Colon (tissue), 2 donors: ENCODE results near the gene GALNT2.

ENCODE experiments used
- FAIRE-seq: peaks from 2 replicates; lab custom pipeline; 2012; peaks lifted over from hg19 to GRCh38; lab: Jason Lieb, UNC
- donor health status: control.
- donor health status: control.

Gene GALNT2

GRCh38 chr1:230280054-230280795, 213.2 kb downstream of the GALNT2 start:
- FAIRE-seq, result no peak

GRCh38 chr1:230280906-230281413, 213.9 kb downstream of the GALNT2 start:
- no peak for FAIRE-seq

DNA sequence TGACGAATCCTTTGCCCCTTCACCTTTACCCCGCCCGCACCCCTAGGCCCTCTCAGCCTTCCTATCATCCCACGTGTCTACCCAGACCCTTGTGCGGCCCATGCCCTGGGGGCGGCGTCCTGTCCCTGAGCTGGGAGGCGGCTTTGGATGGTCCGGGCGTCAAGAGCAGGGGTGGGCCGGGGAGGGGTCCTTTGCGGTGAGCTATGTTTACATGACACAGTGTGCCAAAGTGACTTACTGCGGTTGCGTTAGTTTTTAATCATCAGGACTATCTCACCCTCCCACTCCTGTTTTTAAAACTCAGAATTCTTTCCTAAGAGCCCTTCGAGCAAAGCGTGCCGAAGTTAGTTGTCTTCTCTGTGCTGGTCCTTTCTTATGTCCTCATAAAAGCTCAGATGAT, 214.5 kb downstream of the GALNT2 start:
- no peak for FAIRE-seq

- no peak for FAIRE-seq
Observed at GRCh38 chr1:230282157-230282556, 215.1 kb downstream of the GALNT2 start.

DNA sequence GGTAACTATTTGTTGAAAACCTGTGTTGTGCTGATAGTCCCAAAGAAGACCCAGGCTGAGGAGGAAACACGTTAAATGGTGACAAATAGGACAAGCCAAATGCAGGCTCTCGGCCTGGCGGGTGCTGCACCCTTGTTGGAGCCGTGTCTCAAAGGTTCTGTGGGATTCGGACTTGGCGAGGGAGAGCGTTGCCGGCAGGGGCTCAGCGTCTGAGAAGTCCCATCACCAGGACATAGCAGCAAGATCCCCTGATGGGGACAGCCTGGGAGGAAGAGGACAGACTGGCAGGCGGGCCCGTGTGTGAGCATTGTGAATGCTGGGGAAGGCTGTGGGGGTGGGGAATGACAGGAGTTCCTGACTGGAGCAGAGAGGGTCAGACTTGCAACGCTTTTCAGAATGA, 216.6 kb downstream of the GALNT2 start:
- no peak for FAIRE-seq

GRCh38 chr1:230284891-230285290, 217.9 kb downstream of the GALNT2 start:
- FAIRE-seq, result no peak

DNA sequence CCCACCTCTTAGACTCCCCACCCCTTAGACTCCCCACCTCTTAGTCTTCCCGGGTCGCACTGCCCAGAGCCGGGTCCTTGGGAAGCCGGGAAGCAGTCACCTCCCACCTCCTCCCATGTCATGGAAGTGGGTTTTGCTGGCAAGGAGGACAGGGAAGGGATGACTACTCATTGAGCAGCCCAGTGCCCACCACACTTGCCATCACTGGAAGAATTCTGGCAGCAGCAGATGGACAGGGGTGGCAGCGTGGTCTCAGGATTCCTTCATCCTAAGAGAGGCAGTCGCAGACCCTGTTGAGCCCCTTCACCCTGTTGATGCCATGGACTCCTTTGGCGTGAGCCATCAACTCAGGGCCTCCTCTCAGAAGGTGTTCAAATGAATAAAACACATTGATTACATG, 218.3 kb downstream of the GALNT2 start:
- FAIRE-seq, result no peak

GRCh38 chr1:230286166-230286889, 219.3 kb downstream of the GALNT2 start:
- no peak for FAIRE-seq

DNA sequence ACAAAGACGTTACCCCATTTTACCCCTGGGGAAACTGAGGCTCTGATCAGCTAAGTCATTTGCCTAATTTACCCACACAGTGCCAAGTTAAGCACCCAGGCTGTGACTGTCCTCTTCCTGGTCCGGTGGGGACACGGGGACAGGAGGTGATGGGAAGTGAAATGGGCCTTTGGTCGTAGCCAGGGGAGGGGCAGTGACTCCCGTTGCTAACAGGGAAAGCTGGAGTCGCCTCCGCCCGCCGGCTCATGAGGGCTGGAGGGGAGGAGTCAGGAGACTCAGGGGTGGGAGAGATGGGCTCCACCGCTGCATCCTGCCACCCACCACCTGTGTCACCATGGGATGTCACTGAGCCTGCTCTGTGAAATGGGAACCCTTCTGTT, 219.8 kb downstream of the GALNT2 start:
- no peak for FAIRE-seq

DNA sequence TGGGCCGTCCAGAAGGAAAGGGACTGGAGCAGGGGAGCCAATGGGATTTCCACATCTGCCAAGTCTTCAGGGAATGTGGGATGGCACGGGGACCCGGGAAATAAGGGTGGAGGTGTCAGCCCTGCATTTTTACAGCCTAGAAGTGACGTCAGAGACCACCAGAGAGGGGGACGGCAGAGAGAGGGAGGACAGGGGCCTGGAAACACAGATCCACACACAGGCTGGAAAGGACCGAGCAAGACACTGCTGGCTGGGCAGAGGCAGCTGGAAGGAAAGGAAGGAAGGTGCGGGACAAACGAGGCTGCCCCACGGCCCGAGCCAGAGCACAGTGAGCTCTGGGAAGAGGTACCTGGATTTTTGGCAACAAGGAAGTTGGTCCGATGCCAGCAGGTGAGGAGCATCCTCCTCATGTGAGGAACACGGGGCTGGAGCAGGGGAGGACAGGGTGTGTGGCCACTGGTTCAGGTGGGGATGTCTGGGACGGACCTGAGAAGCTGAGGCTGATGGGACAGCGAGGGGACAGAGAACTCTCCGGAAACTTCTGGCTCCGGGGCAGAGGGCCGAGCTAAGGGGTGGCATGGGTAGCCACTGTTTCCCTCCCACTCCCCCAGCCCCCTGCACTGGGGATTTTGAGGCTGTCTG, 220.8 kb downstream of the GALNT2 start:
- FAIRE-seq, result no peak

DNA sequence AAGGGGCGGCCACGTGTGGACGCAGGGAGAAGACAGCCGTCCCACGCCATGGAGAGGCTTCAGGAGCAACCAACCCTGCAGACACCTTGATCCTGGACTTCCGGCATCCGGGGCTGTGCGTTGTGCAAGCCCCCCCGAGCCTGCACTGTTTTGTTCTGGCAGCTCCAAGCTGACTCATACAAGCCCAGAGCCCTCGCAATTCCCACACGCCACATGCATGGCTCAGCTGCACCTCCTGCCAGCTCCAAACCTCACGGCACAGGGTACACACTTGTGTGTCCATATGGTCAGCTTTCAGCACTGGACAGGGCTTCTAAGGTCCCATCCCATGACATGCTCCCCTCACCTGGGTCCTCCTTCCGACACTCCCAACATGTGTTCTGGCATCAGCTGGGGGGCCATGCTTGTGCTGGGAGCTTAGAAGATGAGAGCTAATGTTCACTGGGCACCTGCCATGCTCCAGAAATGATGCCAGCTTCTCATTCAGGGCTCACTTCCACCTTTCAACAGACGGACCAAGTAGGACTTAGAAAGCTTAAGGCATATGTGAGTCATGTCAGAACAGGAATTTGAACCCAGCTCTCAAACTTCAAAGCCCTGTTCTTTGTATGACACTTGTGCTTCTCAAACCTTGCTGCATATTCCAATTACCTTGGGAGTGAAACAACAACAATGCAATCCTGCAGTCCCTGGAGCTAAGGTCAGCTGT, 221.8 kb downstream of the GALNT2 start:
- FAIRE-seq, result no peak

- FAIRE-seq, result no peak
Observed at GRCh38 chr1:230289350-230289644, 222.3 kb downstream of the GALNT2 start.

GRCh38 chr1:230291731-230292620, 224.9 kb downstream of the GALNT2 start:
- no peak for FAIRE-seq

DNA sequence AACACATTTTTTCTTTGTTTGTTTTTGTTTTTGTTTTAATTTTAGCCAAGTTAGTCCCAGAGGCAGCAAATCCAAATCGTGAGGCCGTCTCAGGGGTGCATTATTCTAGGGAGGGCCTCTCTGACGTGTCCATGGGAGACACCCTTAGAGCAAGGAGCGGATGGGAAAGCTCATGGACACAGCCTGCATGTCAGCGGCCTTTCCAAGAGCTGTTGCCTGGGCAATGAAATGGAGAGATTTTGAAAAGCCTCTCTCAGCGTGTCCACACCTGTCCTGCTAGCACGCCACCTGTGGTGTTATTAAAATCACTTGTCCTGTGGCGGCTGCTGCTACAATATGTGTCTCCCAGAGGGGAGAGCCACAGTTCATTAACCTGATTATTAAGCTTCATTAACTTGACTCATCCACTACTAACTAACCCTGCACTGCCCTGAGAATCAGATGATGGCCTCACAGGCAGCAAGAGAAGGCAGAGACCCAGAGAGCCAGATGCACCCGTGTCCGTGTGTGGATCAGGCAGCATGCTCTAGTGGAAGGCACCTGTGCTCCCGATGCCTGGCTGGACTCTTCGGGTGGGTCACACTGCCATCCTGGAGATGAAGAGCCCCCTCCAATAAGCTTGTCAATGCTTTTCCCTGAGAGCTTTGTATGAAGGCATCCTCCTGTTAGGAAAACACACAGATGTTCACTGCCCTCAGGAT, 225.8 kb downstream of the GALNT2 start:
- no peak for FAIRE-seq

GRCh38 chr1:230293390-230293700, 226.3 kb downstream of the GALNT2 start:
- FAIRE-seq, result no peak

DNA sequence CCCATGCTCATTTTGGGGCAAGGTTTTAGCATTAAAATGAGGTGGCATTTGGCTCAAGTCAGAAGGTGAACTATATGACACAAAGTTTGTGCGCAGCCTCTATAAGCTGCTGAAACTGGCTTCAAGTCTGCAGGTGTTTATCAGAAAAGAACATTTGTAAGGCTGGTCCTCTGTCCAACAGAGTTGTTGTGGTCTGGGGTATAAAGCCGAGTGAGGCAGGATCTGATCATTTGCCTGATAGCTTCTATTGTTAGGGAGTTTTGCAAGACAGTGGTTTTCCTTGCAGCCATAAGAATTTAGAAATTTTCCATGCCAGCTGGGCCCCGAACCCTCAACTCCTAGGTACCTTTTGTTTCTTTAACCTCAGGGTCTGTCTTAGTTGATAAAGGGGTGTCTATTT, 228.3 kb downstream of the GALNT2 start:
- FAIRE-seq, result no peak

GRCh38 chr1:230299191-230300006, 232.4 kb downstream of the GALNT2 start:
- no peak for FAIRE-seq

DNA sequence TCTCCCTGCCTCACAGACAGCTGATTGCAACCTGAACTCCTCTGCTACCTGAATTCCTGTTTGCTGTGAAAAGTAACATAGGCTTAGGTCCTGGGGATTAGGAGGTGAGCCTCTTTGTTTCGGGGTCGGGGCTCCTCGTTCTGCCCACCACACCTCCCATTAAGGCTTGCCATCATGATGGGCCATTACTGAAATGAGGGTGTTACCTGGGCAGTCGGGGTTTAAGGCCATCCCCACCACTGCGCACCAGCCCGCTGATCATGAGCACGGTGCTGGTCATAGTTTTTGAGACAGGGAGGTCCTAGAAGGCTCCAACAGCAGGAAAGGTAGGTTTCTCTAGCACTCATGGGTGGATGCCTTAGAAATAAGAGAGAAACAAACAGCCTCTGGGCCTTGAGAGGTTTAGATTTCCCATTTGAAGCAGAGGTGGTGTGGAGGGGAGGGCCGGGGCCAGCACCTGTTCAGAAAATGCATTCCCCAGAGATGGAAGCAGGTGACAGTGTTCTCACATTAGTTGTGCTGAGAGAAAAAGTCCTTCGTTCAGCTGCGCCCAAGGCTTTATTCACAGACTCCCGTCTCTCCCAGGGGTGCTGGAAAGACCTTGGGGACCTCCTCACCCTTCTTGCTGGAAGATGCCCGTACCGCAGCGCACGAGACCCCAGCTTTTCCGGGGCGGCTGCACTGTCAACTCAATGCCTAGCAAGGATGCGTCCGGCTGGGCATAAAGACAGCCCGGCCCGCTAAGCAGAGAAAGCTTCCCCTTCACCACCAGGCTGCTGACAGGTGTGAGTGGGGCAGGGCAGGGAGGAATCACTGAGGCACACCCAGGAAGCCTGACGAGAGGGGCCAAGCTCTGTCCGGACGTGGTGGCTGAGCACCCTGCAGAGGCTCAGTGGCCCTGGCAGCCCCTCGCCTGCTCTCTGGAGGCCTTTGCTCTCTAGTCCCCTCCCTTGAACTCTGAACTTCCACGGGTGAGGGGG, 233.6 kb downstream of the GALNT2 start:
- FAIRE-seq, result no peak

DNA sequence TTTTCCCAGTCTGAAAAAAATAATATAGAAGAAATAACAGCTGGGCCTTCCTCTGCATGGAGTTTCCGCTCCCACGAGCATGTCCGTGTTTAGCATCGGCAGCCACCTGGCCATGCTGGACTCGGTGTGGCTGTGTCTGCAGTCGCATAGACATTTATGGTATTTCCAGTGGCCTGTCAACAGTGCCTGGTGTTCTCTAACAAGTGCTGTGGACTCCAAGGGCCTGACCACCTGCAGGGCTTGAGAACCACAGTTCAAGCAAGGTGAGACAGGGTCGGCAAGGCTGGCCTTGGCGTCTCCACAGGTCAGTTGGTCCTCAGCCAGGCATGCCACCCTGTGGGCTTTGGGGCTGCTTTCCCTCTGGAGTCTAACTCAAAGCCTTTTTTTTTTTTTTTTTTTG, 234.3 kb downstream of the GALNT2 start:
- no peak for FAIRE-seq
